Adrenal gland (tissue), 12 donors: ENCODE measurements around the gene TMEM132C. TPM values are rescaled to one million over a fixed set of nuclear protein-coding genes. Genes with fewer than 3 reads are reported as not detected.

Experiments
- DNase-seq, 7 donors: peaks; one replicate each; pipeline ENCODE4 v3.0.0-alpha.2; 2019 to 2020
- H3K27ac ChIP-seq, 5 donors: fragments of 200-600 bp; sonication (generic) in 4 of 5; 1 replicate in 3 of 5; 2 replicates in 2 of 5; pipeline versions ENCODE4 v1.5.1 to v1.8.0; 2016 to 2020; ENCODE audit warnings: mild to moderate bottlenecking in 1 of 5
- H3K27me3 ChIP-seq: fragments of 200-600 bp; 2 replicates; pipeline ENCODE4 v1.8.0; 2021
- H3K36me3 ChIP-seq, 2 donors: fragments of 200-600 bp; replicated peaks in 1 of 2; 1 replicate in 1 of 2; 2 replicates in 1 of 2; pipeline versions ENCODE4 v1.5.1 to v1.8.0; 2018 to 2022
- H3K4me1 ChIP-seq, 2 donors: fragments of 200-600 bp; replicated peaks in 1 of 2; 1 replicate in 1 of 2; 2 replicates in 1 of 2; pipeline versions ENCODE4 v1.5.1 to v1.8.0; 2018 to 2021
- H3K4me3 ChIP-seq, 4 donors: fragments of 200-600 bp; sonication (generic) in 3 of 4; one replicate each; pipeline ENCODE4 v1.5.1; 2016 to 2018
- H3K9me3 ChIP-seq, 3 donors: fragments of 200-600 bp; sonication (generic) in 1 of 3; replicated peaks in 1 of 3; 1 replicate in 2 of 3; 2 replicates in 1 of 3; pipeline versions ENCODE4 v1.5.1 to v1.8.0; 2016 to 2021
- CTCF ChIP-seq, 6 experiments: fragments of 450-650 bp in 4 of 6; fragments of 200-600 bp in 2 of 6; sonication (generic) in 1 of 6; IDR thresholded peaks; 1 replicate in 5 of 6; 2 replicates in 1 of 6; pipeline versions ENCODE4 v1.5.1 to v1.8.0; 2016 to 2021; ENCODE audit warnings: antibody characterized with exemption in 6 of 6, mild to moderate bottlenecking in 2 of 6, moderate library complexity in 1 of 6
- POLR2A ChIP-seq, 2 donors: fragments of 450-650 bp; IDR thresholded peaks; one replicate each; pipeline ENCODE4 v1.6.1; 2017; ENCODE audit warnings: antibody characterized with exemption in 2 of 2, mild to moderate bottlenecking in 2 of 2, moderate library complexity in 1 of 2
- WGBS, 4 donors: extraction: QIAGEN DNeasy Blood & Tissue Kit in 2 of 4; methylation state at CpG; one replicate each; pipeline versions ENCODE4 v1.1.5 to v1.1.7; 2013 to 2017; 5-methylcytosine and 5-hydroxymethylcytosine counted together
- intact Hi-C, 2 donors: fragments of 100-400 bp; cut with DNase I; formaldehyde crosslinking; loops; one replicate each; pipeline versions ENCODE4 v1.14.1 to v1.15.0; 2022 to 2023
- polyA plus RNA-seq, 3 donors: library from polyadenylated mRNA; stranded (reverse); fragments of 200-250 nt in 2 of 3; fragments of 350-450 nt in 1 of 3; fragmentation: Illumina TruSeq in 1 of 3; extraction: RNeasy Lipid Tissue Mini Kit (QIAGEN cat#74804) in 1 of 3; gene quantifications; one replicate each; pipeline ENCODE4 v1.2.3, GENCODE V29; 2013 to 2014
- total RNA-seq, 9 donors: library from RNA; depleted of rRNA in 4 of 9; stranded (reverse); fragments of >200 nt in 4 of 9; fragments of 120-200 nt in 1 of 9; fragmentation: NEBNext Ultra II Directional in 1 of 9; extraction: Animal tissue kit (Norgen Biotek cat#: 25700) in 1 of 9; gene quantifications; one replicate each; pipeline versions ENCODE4 v1.1.0 to v1.2.4, GENCODE V29; 2013 to 2023
- donor health status: healthy with polysubstance abuse.
- donor health status: Bipolar disorder and iron deficiency.
- donor health status: DM: yes; HTN: yes; CAD: no.
- donor health status: DM: no; HTN: no; CAD: no.
- donor health status: DM: no; HTN: no; CAD: no.
- donor health status: DM: yes; HTN: yes; CAD: no.

The TMEM132C gene
- total and polyA plus RNA-seq, 12 donors = 1.2 to 4.2 (median 2.5) TPM

DNA sequence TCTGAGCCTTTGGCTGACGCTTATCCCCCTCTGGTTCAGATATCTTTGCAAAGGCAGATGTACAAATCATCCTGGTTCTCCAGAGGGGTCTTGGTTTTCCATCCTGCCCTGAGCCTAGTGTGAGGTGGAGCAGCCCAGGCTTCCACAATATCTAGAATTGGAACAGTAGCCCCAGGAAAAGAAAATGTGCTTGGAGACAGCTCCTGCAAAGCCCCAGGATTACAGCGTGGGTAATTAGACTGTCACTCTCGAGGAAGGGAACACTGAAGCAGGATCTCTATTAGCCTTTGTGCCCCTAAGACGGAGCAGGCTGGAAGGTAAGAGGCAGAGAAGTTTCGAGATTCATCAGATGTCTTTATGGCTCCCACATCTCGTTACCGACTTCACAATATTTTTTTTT is 59.4 kb downstream of the TMEM132C start:
- no peaks in the 10 kb centered on the region for H3K4me1 ChIP-seq
- TF ChIP-seq CTCF (IDR thresholded peaks at IDR 0.05) = no peak
- TF ChIP-seq POLR2A (IDR thresholded peaks at IDR 0.05) = no peak
- intact Hi-C loops = no loop called here

GRCh38 chr12:128328961-128329360 is 62.0 kb downstream of the TMEM132C start:
- DNase-seq = no peak
- H3K4me1 ChIP-seq = no peaks in the 10 kb centered on the region
- TF ChIP-seq POLR2A (IDR thresholded peaks at IDR 0.05) = no peak
- TF ChIP-seq CTCF (IDR thresholded peaks at IDR 0.05) = no peak
- intact Hi-C loops = no loop called here
- no peaks in the 10 kb centered on the region for H3K27me3 ChIP-seq
- H3K27ac ChIP-seq = no peak overlapping the region
- no peaks in the 10 kb centered on the region for H3K36me3 ChIP-seq
- 83 to 91% (median 86%) methylated on average over 8 of the region's 8 CpGs for WGBS, 4 donors
- H3K4me3 ChIP-seq = no peak overlapping the region
- no peaks in the 10 kb centered on the region for H3K9me3 ChIP-seq

More for the DNA sequence above, 59.4 kb downstream of the TMEM132C start:
- Histone ChIP-seq H3K36me3 (no peaks in the 10 kb centered on the region), H3K9me3 (no peaks in the 10 kb centered on the region), H3K27me3 (no peaks in the 10 kb centered on the region), H3K27ac (no peak overlapping the region), H3K4me3 (no peak overlapping the region)
- WGBS, 4 donors = 40 to 52% (median 41%) methylated on average over 7 of the region's 7 CpGs
- DNase-seq = no peak

DNA sequence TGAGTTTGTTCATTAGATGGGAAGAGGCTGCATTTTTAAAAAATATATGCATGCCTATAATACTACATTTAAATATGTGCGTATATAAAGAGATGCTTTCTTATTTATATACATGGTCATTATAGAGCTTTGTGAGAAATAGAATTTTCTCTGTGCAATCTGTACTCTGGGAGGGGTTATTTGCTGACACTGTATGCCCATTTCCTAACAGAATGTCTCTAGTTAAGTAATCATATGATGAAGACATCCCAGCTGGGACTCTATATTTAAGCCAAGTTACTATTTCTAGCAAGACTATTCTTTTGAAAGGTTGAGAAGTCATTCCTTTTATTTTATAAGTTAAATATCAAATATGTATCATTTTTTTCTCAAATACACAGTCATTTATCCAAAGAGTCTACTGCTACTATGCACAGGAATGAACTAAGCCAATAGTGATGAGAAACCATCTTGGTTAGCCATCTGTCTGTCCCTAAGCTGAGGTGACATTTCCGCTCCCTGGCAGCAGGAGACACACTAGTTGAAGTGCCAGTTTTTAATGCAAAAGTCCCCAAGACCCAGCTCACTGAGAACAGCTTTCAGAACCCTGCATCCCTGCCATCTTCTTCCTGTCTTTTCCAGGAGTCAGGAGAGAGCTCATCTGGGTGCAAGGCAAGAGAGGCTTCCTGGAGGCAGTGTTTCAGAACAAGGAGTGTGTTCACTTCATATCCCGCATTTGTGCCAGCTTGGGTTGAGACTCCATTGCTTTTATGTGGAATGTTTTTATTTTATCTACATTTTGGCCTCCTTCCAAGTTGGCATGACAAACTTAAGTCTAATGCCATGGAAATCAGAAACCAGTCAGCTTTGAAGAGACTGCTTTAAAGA is 69.5 kb downstream of the TMEM132C start:
- H3K27ac ChIP-seq = no peak overlapping the region
- H3K4me3 ChIP-seq = no peak overlapping the region
- H3K36me3 ChIP-seq = no peaks in the 10 kb centered on the region
- no peaks in the 10 kb centered on the region for H3K27me3 ChIP-seq
- no peak for TF ChIP-seq POLR2A (IDR thresholded peaks at IDR 0.05)
- no peak for TF ChIP-seq CTCF (IDR thresholded peaks at IDR 0.05)
- peaks cover 0 to 5% of the 10 kb centered on the region in 2 donors for H3K4me1 ChIP-seq
- H3K9me3 ChIP-seq = no peaks in the 10 kb centered on the region
- intact Hi-C loops = no loop called here
- no peak for DNase-seq
- WGBS, 4 donors = 76 to 87% (median 78%) methylated on average over 3 of the region's 3 CpGs

DNA sequence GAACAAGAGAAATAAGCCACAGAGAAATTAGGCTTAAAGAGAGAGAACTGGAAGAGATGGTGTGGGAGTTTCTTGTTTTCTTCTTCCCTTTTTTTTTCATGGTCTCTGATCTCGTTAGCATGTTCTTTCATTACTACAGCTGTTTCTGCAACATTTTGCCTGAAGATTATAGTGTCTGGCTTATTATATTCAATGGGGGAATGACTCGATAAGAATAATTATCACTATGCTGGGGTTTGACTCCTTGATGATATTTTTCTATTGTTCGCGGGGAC is 70.0 kb downstream of the TMEM132C start:
- no peak for DNase-seq
- H3K9me3 ChIP-seq = no peaks in the 10 kb centered on the region
- no peaks in the 10 kb centered on the region for H3K27me3 ChIP-seq
- H3K4me3 ChIP-seq = no peak overlapping the region
- intact Hi-C loops = no loop called here
- TF ChIP-seq CTCF (IDR thresholded peaks at IDR 0.05) (no peak), POLR2A (IDR thresholded peaks at IDR 0.05) (no peak)
- WGBS, 4 donors = 32 to 55% (median 37%) methylated on average over 4 of the region's 4 CpGs
- H3K4me1 ChIP-seq = peaks cover 0 to 5% of the 10 kb centered on the region in 2 donors
- H3K27ac ChIP-seq = no peak overlapping the region
- H3K36me3 ChIP-seq = no peaks in the 10 kb centered on the region
